ENCODE measurements around the gene EP400.
"Not testable (repeated sequence)": the region's sequence is repeated elsewhere in the genome, so short reads cannot be mapped to it uniquely, and the experiment has no call there.

Gene EP400

DNA sequence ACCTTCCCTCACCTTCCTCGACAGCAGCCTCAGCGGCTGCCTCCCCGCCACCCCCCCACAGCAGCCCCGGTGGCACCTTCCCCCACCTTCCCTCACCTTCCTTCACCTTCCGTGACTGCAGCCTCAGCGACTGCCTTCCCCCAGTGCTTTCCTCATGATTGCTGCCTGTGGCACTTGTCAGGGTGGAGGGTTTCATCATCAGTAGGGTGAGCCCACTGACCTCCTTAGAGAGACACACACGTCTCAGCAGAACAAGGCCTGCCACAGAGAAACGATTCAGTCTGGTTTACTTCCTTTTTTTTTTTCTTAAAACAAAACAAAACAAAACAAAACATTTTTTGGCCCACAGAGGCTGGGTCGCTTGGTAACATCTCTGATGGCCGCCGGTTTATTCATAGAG, 75.0 kb downstream of the EP400 start:
- DNase-seq: no peak

DNA sequence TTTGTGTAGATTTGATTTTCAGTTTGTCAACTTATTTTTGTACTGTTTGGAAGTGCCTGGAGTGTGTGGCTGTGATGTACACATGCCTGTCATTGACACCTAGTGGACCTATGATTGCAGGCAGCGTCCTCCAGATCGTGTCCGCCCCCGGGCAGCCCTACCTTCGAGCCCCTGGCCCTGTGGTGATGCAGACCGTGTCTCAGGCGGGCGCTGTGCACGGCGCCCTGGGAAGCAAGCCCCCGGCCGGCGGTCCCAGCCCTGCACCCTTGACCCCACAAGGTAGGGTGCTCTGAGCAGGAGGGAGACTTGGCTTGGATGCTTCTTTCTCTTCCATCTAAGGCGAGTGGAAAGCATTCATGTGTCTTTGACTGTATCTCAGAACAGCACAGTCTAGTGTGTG, 75.8 kb downstream of the EP400 start:
- no peak for DNase-seq

DNA sequence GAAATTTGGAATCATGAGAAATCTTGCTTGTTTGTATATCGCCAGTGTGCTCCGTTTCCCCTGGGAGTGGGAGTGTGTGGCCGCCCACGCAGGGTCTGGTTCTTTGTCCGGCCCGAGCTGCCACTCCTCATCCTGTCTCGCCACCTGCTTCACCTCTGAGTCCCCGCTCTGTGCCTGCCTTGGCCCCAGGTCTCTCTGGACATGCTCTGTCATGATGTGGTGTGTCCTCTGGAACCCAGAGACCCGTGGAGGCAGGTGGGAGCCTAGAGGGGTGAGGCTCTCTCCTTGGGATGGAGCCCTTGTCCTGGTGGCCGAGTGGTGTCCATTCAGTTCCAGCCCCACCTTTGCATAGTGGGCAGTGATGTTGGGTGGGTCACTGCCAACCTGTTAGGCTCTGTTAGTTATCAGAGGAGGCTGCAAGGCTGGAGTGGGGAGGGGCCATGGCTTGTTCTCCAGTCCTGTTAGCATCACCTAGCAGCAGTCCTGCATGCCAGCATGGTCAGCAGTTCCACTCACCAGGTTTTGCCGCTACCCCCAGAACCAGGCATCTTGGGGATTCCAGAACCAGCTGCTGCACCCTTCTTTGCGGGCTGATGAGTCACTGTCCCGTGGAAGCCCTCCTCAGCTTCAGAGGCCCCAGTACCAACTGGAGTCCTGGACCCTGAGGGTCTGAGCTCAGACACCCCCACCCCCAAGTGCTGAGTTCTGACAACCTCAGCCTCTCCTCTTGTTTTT, 76.5 kb downstream of the EP400 start:
- DNase-seq: no peak

DNA sequence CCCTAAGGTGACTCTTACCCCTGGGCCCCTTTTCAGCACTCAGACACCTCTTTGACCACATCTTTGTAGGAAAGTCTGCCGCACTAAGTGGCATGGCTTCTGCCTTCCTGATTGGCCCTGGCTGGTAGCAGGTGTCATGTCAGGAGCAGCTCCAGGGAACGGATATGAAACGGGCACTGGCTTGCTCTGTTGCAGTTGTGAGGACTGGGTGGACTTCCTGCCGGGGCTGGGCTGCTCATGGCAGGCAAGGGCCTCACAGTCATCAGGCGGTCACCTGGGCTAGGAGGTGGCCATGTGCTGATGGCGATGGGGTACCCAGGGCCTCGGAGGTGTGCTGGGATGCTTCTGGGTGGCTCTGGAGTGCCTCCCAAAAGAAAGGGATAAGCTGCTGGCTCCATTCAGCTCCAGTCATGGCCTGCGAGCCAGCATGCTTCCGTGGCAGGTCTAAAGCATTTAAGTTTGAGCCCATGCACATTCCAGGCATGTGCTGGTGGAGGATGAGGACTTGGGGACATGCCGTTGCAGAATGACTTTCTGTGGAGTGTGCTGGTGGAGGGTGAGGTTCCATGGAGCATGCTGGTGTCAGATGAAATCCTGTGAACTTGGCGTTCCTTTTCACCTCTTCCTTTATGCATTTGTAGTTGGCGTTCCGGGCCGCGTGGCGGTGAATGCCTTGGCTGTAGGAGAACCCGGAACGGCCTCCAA, 77.2 kb downstream of the EP400 start:
- DNase-seq: no peak

DNA sequence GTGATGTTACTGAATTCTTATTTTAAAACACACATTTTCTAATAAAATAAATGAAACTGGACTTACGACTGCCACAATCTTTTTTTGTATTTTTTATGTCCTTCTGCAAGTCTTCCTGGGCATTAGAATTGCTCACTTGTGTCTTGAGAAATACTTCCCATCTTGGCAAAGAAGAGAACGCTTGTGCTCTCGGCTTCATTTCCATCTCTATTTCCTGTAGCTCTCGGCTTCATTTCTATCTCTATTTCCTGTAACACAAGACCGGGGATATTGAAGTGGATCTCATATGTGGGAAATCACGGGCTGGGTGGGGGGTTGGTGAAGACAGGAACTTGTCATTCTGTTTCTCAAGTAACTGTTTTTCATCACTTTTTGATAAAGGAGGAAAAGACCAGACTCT, 77.9 kb downstream of the EP400 start:
- DNase-seq: no peak

DNA sequence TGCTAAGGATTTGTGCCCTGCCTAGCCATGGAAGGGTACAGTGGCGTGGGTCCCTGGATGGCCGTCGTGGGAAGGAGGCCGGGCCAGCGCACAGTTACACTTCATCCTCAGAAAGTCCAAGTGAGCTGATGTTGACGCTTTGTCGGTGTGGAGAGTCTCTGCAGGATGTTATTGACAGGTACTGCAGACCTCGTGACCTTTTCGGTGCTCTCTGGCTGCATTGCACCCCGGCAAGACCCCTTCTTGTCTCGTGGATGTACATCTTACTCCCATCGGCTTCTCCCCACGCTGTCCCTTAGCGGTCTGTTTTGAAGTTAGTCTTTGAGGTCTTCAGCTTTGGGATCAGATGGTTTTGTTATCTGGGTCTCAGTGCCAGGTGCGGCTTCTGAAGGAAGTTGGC, 78.4 kb downstream of the EP400 start:
- no peak for DNase-seq

DNA sequence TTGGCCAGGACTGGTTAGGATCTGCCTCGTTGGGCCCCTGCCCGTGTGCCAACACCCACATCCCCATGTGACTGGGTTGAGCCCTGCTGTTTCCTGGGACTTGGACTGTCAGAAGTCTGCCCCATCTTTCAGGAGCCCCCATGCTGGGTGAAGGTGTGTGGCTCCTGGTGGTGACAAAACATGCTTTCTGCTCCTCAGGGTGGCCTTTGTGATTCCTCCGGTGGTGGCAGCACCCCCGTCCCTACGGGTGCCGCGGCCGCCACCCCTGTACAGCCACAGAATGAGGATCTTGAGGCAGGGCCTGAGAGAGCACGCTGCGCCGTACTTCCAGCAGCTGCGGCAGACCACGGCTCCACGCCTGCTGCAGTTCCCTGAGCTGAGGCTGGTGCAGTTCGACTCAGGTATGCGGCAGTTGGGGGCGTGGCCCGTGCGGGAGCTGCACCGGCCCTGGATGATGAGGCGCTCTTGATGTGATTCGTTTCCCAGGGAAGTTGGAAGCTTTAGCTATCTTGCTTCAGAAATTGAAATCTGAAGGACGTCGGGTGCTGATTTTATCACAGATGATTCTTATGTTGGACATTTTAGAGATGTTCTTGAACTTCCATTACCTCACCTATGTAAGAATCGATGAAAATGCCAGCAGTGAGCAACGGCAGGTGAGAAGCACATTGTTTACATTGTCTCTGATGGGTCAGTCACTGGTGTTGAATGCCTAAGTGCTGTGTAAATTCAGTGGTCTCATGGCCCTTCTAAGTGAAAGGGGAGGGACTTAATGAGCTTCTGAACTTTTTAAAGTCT, 80.0 kb downstream of the EP400 start:
- DNase-seq: no peak

DNA sequence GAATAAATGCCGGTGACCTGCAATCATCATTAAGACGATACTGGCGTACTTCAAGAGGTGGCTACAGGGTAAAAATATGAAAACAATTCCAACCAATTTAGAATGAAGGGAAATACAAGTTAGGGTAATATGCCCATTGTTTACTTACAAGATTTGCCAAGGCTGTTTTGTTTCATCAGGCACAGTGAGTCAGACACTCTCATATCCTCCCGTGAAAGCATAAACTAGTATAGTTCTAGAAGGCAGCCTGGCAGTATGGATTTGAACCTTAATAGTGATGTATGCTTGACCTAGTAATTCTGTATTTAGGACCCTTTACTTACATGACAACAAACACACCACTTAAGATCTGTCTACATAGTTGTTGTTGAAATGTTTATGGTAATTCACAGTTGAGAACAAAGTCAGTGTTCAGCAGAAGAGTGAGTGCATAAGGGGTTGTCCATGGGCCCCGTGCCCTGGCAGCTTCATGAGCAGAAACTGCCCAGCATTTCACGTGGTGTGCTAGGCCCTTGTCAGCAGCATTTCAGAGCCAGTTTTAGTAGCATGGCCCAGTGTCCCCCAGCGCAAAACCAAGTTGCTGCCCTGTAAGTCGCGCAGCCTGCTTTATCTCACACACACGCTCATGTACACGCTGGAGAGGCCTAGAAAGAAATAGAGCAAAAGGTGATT, 80.8 kb downstream of the EP400 start:
- DNase-seq: no peak

DNA sequence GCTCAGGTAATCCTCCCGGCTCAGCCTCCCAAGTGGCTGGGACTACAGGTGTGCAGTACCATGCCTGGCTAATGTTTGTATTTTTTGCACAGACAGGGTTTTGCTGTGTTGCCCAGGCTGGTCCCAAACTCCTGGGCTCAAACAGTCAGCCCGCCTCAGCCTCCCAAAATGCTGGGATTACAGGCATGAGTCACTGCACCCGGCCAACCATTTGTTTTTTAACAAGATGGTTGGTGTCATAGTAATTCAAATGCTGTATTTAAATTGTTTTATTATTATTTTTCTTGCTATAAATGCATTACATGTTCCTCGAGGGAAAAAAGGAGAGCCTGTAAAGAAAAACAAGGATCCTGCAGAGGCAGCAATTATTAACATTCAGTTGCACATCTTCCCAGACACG, 83.9 kb downstream of the EP400 start:
- no peak for DNase-seq

DNA sequence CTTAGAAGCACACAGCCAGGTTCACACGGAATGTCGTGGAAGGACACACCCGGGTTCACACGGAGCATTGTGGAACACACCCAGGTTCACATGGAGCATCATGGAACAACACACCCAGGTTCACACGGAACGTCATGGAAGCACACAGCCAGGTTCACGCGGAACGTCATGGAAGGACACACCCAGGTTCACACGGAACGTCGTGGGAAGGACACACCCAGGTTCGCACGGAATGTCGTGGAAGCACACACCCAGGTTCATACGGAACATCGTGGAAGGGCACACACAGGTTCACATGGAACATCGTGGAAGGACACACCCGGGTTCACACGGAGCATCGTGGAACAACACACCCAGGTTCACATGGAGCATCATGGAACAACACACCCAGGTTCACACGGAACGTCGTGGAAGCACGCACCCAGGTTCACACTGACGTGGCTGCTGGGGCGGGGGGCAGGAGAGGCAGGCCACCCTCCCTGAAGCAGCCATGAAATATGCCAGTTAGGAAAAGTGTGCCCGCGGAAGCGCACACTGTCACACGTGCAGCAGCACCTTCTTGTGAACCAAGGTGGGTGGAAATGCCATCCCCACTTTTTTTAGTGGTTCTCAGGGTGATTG, 86.4 kb downstream of the EP400 start:
- DNase-seq: no peak

DNA sequence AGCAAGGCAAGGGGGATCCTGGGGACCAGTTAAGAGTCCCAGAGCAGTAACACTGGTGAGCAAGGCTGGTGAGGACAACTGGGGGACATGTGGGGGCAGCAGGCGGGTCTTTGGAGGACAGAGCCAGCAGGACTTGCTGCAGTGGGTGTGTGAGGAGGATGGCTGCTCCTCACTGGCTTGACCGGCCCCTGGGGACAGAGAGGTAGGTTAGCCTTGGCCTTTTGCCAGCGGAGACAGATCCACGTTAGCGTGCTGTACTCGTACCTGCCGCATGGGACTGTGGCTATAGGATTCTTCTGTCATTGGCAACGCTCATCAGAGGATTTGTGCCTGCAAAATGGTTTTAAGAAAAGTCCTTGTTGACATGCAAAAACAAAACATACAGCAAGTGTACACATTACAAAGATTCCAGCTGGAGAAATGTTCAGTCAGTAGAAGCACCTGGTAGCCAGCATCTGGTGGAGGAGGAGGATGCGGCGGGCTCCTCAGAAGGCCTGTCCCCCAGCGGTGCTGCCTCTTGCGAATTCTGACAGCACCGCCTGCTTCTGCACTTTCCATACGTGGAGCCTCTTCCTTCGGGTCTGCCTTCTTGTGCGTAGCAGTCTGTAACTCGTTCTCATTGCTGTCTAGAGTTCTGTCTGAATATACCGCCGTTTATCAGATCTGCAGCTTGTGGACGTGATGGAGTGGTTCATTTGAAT, 91.3 kb downstream of the EP400 start:
- DNase-seq: no peak

DNA sequence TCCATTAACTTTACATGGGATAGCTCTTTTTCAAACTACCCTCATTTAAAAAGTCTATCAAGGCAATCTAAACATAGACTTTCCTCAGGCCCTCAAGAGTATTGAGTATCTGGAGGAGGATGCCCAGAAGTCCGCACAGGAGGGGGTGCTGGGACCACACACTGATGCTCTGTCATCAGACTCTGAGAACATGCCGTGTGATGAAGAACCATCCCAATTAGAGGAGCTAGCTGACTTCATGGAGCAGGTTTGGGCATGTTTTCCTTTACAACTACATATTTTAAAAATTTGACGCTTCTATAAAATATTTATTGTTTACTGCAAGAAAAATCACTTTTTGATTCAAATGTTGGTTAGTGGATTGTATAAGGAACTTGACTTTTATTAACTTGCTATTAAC, 93.5 kb downstream of the EP400 start:
- no peak for DNase-seq

DNA sequence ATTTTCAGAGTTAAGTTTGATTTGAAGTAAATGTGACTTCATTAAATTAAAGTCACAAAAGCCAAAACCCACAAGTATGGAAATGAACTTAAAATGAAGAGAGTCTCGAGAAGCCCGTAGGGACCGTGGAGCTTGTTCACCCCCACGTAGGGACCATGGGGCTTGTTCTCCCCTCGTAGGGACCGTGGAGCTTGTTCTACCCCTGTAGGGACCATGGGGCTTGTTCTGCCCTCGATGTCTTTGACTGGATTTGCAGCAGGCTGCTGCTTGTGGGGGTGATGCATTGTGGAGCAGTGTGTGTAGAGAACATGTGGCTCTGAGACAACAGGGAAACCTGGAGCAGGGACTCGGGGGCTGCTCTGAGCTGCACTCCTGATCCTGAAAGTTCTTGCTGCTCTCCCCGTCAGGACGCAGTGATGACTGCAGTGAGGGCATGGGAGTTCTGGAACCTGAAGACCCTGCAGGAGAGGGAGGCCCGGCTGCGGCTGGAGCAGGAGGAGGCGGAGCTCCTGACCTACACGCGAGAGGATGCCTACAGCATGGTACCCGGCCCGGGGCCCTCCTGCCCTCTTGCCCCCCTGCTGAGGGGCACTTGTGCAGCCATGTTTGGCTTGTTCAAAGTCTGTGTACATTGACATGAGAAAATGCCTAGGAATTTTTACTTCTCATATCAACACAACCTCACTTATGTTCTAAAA, 94.2 kb downstream of the EP400 start:
- no peak for DNase-seq

DNA sequence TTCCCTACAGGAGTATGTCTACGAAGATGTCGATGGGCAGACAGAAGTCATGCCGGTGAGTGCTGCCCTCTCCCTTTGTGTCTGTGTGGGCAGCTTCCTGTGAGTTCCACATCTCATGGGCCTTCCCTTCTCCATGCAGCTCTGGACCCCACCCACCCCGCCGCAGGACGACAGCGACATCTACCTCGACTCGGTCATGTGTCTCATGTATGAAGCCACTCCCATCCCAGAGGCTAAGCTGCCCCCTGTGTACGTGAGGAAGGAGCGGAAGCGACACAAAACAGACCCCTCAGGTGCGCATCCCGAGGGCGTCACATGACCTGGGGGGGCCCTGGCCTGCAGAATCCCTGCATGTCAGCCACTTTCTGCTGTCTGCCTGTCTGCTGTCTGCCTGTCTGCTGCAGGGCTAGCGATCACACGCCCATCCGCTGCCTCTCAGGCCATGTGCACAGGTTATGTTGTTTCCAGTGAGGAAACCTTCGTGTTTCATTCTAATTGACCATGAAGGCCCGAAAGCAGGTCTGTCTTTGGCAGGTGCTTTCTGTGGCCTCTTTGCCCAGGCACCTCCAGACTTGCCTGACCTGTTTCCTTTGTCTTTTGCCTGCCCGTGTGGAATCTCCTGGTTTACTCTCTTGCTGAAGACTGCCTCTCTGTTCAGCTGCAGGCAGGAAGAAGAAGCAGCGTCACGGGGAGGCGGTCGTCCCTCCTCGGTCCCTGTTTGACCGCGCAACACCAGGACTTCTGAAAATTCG, 95.1 kb downstream of the EP400 start:
- no peak for DNase-seq

DNA sequence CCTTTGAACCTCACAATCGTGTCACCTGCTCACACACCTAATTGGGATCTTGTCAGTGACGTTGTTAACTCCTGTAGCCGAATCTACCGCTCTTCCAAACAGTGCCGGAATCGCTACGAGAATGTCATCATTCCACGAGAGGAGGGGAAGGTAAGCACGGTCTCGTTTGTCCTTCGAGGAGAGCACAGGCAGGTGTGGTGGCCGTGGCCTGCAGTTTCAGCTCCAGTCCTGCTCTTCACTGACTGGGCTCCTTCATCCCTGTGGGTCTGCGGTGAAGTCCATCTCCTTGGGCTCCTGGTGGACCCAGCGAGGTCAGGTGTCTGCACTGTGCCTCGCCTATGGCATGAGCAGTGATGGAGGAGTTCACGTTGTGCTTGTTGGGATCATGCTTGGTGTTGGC, 96.0 kb downstream of the EP400 start:
- no peak for DNase-seq

DNA sequence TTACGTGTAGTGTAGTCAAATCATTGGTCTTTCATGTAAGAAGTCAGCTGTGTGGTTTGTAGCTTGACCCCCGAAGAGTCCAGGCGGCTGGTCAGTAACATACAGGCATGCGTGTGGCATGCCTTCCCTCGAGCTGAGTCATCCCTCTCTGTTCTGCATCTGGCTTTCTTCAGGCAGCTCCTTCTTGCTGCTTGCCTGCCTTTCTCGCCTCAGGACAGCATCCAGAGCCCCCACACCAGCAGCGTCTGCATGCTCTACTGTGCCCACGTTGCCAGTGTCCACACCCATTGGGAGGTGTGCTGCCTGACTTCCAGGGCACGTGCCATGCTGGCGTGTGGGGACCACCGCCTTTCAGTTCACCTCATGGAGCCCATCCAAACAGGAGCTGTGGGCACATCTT, 96.8 kb downstream of the EP400 start:
- DNase-seq: no peak

DNA sequence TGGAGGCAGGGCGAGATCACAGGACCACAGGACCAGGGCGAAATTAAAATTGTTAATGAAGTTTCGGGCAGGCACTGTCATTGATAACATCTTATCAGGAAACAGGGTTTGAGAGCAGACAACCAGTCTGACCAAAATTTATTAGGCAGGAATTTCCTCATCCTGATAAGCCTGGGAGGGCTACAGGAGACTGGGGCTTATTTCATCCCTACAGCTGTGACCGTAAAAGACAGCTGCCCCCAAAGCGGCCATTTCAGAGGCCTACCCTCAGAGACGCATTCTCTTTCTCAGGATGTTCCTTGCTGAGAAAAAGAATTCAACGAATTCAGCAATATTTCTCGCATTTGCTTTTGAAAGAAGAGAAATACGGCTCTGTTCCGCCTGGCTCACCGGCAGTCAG, 97.9 kb downstream of the EP400 start:
- DNase-seq: not testable (repeated sequence)

DNA sequence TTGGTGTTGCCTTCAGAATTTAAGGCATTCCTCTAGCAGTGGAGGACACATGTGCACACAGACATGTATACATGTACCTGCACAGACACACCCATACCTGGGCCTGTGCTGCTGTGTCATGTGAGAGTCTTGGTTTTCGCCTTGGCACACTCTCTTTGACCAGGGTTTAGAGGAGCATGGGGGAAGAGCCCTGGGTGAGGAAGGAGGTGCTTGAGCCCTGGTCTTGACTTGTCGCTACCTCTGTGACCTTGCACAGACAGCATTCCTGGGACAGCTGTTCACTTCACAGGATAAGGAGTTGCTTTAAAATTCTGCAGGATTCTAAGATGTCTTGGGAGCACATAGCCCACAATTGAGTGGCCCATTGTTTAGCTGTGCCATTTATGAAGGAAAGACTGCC, 99.7 kb downstream of the EP400 start:
- no peak for DNase-seq

DNA sequence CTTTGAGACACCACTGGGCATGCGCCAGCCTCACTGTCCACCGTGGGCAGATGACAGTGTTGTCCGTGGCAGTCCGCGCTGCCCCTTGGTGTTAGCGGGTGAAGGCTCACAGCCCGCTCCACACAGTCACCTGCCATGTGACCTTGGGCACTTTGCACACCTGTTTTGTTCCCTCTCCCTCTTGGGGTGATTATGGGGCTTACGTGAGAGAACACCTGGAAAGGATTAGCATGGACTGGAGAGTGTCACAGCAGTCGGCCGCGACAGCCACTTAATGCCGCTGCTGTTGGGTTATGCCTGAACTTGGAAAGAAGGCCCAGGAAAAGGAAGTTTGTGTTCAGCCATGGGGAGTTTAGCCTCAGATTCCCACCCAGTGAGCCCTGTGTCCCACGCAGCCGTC, 100.1 kb downstream of the EP400 start:
- DNase-seq: no peak

DNA sequence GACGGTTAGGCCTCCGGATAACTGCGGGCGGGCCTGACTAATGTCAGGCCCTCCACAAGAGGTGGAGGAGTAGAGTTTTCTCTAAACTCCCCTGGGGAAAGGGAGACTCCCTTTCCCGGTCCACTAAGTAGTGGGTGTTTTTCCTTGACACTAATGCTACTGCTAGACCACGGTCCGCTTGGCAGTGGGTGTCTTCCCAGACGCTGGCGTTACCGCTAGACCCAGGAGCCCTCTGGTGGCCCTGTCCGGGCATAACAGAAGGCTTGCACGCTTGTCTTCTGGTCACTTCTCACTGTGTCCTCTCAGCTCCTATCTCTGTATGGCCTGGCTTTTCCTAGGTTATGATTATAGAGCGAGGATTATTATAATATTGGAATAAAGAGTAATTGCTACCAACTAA, 102.0 kb downstream of the EP400 start:
- DNase-seq: not testable (repeated sequence)

Data from activated CD4-positive, alpha-beta T cell treated with anti-CD3 and anti-CD28 coated beads for 48 hours (primary cell).